ENCODE data around the gene SLC12A4.

Gene SLC12A4

DNA sequence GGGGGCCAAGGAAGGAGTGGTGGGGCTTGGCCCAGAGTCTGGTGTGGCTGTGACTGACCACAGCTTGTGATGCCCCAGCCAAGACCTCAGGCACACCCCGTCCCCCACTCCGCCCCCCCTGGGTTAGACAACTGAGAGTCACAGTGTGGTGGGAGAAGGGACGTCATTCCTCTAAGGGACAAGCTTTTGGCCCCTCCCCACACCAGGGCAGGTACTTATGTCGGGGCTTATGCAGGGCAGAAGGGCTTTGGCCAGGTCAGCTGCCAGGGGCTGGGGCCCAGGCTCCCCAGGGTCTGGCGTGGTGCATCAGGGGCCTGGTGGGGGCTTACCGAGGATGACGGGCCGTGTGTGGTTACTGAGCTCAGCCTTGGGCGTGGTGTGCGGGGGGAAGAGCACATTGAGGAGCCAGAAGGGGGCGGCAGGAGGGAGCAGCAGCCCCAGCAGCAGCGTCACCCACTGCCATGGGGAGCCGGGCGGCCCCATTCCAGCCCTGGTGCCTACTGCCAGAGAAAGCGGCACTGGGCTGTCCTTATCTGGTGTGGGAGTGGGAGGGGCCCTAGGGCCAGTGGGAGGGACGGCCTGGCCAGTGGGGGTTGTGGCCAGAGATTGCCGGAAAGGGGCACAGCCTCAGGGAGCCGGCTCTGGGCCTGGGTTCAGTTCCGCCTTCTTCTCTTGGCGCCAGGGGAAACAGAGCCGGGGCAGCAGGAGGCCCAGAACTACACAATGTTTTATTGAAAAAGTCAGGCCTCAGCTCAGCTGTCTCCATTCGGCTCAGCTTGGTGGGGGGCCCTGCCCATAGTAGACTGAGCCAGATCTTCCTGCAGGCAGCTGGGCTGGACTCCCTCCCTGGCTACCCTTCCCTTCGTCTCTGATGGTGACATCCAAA, 24.6 kb downstream of the SLC12A4 start, which contains the start of gene LCAT:
Gene LCAT (minus strand): TSS at position 502 of the 886 bp plus-strand sequence. CDS start 19 bp downstream, at position 483.
- in situ Hi-C loops (cut with MboI; ENCODE audit: low sequenced_read_pairs): no loop called here

DNA sequence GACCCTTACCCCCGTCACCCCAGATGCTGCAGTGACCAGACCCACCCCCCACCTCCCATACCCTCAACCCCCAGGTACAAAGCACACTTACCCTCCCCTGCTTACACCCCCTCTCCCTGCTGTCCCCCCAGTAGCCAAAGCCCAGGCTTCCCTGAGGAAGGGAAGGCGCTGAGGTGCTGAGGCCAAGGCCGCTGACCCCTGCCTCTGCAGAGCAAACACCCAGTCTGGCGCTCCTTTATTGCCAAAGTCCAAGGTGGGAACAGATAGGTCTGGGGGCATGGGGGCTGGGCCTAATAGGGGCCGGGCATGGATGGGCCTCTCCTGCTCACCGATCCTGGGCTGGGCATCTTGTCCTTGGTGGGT, 25.2 kb downstream of the SLC12A4 start:
- in situ Hi-C loops (cut with MboI; ENCODE audit: low sequenced_read_pairs): no loop called here

DNA sequence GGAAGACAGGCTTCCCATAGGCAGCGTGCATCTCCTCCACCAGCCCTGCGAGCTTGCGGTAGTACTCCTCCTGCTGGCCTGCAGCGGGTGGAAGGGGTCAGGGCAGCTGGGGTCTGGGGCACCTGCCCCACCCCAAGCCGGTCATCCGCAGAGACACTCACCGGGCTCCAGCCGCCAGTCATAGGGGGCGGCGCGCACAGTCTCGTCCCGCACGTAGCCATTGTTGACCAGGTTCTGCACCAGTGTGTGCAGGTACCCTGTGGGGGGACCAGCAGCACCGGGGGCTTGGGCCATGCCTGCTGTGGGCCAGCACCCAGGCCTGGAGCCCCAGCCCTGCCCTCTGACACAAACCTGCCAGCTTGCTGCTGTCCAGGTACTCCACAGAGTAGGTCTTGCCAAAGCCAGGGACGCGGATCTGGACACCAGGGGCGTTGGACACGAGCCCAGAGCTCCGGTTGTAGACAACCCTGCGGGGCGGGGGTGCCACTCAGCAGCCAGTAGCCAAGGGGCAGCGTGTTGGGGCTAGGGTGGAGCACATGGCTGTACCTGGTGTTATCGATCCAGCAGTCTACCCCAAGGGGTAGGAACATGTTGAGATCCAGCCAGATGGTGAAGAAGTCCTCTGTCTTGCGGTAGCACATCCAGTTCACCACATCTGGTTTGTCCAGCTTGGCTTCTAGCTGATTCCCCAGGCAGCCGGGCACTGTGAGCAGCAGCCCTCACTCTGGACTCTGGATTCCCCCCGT, 25.8 kb downstream of the SLC12A4 start:
- in situ Hi-C loops (cut with MboI; ENCODE audit: low sequenced_read_pairs): no loop called here

DNA sequence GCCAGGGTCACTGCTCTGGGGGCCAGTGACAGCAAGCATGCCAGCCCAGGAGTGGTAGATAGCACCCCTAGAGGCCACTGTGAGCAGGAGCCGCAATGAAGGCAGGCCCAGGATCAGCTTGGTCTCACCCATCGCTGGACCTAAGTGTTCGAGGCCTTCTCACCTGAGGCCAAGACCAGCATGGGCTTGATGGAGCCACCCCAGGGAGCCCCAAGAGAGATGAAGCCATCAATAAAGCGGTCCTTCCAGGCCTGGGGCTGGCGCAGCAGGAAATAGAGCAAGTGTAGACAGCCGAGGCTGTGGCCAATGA, 26.3 kb downstream of the SLC12A4 start:
- in situ Hi-C loops (cut with MboI; ENCODE audit: low sequenced_read_pairs): no loop called here

DNA sequence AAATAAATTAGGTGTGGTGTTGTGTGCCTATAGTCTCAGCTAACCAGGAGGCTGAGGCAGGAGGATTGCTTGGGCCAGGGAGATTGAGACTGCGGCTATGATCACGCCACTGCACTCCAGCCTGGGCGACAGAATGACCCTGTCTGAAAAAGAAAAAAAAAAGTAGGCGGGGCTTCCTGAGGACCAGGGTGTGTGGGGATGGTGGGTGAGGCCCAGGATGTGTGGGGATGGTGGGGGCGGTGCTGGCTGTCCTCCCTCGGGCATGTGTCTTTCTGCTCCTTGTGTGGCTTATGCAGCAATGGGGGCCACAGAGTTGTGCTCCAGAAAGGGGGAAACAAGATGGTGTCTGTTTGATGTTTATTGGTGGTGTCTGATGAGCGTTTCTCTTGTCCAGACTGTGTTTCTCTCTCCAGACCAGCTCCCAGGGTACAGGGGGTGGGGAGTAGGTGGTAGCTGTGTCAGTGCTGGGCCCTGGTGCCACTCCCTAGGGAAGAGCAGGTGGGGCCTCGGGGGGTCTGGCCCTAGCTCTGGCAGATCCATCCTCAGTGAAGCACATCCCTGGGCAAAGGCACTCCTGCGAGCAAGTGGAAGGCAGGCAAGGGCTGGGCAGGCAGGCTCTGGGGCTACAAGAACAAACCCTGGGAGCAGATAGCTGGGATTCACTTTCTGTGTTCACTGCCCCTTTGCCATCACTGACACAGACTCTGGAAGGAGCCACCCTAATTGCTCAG, 26.8 kb downstream of the SLC12A4 start:
- in situ Hi-C loops (cut with MboI; ENCODE audit: low sequenced_read_pairs): no loop called here

DNA sequence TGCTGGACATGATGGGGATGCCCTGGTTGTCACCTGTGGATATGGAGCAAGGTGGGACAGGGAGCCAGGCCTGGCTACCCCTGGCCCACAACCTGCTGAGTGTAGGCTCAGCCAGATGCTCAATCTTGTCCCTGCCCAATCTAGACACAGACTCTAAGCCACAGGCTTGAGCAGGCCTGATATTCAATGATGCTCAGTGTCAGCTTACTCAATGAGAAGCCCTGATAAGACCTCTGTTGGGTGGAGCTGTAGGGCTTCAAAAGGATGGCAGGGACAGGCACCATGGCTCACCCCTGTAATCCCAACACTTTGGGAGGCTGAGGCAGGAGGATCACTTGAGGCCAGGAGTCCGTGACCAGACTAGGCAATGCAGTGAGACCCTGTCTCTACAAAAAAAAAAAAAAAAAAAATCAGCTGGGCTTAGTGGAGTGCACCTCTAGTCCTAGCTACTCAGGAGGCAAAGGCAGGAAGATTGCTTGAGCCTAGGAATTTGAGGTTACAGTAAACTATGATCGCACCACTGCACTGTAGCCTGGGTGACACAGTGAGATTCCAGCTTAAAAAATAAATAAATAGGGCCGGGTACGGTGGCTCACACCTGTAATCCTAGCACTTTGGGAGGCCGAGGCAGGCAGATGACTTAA, 27.9 kb downstream of the SLC12A4 start:
- in situ Hi-C loops (cut with MboI; ENCODE audit: low sequenced_read_pairs): no loop called here

DNA sequence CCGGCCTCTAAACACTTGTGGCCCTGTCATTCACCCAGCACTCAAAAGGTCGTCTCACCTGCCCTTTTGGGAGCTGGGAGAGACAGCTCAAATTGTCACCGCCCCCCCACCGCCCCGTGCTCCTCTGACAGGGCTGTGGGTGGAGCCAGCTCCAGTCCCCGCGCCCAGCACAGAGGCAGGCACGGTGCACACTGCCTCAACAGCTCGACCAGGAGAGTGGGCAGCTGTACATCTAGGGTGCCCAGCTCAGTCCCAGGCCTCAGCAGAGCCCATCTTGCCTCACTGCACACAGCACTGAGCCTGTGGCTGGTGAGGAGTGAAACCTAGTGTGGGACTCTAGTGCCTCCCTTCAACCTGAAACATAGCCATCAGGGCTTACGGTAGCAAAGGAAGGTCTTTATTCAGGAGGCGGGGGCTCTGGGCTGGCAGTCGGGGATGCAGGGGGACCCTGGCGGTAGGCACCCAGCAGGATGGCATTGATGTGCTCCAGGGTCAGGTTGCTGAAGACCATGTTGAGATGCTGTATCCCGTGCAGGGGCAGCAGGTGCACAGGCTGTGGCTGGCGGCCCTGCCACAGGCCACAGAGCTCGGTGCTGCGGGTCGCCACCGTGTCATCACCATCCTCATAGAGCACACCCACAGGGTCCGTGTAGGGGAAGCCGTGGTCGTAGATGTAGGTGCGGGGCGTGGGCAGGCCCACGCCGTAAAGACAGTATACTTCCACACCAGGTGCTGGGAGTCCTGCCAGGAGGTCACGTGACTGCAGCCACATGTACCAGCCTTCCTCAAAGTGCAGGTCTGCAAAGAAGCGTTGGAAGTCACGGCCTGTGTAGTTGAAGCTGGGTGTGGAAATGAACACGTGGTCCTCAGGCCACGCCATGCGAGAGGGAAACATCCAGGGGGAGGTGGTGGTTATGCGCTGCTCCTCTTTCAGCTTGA, 28.7 kb downstream of the SLC12A4 start:
- in situ Hi-C loops (cut with MboI; ENCODE audit: low sequenced_read_pairs): loop anchor here (10.0 kb wide), 1 partner anchor 55 kb away; the partner anchor contains the start of gene NRN1L

DNA sequence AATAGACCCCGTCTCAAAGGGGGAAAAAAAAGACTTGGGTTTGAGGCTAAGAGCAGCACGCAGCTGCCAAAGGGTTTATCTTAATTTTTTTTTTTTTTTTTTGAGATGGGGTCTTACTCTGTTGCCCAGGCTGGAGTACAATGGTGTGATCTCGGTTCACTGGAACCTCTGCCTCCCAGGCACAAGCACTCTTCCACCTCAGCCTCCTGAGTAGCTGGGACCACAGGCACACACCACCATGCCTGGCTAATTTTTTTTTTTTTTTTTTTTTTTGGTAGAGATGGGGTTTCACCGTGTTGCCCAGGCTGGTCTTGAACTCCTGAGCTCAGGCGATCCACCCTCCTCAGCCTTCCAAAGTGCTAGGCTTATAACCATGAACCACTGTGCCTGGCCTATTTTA, 30.7 kb downstream of the SLC12A4 start:
- in situ Hi-C loops (cut with MboI; ENCODE audit: low sequenced_read_pairs): loop anchor here (10.0 kb wide), 1 partner anchor 53 kb away; the partner anchor contains the start of gene NRN1L

DNA sequence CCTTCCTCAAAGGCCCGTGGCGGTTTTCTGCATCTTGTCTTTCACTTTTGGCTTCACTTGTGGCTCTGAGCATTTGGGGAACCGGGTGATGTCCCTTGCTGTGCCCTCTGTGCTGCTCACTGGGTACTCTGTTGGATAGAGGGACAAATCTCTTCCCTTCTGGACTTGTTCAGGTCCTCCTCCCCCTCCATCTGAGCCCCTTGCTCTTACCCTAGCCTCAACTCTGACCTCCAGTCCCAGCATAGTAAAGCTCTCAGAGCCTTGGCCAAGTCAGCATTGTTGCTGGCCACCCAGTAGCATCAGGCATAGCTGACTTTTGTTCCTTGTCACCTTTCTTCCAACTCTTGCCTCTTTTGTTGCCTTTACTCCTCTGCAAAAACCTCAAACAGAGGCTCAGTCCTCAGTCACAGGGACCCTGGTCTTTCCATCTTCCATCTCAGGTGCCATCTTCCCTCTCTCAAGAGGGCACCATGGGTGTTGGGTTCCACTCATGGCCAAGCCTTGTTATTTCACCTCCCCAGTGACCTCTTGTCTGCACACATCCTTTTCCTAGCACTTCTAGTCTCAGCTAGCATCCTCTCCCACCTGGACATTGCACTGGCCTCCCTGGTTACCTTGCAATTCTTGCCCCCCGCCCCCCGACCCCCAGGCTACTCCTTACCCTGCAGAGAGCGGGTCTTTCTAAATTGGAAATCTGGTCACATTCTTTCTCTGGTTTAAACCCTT, 31.4 kb downstream of the SLC12A4 start:
- in situ Hi-C loops (cut with MboI; ENCODE audit: low sequenced_read_pairs): loop anchor here (10.0 kb wide), 1 partner anchor 52 kb away; the partner anchor contains the start of gene NRN1L

DNA sequence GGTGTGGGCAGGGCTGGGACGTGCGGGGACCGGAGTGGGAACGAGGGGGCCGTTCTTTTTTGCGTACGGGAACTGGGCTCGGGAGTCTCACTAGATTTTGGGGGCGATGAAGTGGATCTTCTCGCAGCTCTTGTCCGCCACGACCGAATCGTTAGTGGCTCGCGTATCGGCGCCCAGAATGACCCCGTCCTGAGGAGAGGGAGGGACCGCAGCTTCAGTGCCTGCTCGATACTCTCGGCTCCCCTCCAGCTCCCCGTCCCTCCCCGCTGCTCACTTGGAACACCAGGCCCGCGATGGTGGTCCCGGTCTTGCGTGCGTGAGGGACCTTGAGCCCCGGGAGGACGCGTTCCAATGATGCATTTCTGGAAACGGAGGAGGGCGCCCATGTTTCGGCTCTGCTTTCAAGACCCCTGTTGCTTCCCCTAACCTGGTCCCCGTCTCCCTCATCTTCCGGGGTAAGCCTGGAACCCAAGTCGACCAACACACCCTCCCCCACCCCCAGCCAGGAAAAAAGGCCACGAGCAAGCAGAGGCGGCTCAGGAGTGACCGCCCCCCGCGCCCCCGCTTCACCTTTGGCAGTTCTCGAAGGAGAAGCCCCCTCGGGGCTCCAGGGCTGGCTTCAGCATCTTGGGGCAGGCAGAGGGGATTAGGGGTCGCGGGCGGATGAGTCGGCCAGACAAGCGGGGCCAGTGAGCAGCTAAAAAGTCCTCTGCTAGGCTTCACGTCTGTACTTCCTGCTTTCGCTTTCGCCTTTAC, 32.1 kb downstream of the SLC12A4 start, which contains the start of gene PSMB10:
Gene PSMB10 (minus strand): TSS at position 727 of the 756 bp plus-strand sequence. CDS start 101 bp downstream, at position 626.
- in situ Hi-C loops (cut with MboI; ENCODE audit: low sequenced_read_pairs): loop anchor here (10.0 kb wide), 1 partner anchor 52 kb away; the partner anchor contains the start of gene NRN1L

DNA sequence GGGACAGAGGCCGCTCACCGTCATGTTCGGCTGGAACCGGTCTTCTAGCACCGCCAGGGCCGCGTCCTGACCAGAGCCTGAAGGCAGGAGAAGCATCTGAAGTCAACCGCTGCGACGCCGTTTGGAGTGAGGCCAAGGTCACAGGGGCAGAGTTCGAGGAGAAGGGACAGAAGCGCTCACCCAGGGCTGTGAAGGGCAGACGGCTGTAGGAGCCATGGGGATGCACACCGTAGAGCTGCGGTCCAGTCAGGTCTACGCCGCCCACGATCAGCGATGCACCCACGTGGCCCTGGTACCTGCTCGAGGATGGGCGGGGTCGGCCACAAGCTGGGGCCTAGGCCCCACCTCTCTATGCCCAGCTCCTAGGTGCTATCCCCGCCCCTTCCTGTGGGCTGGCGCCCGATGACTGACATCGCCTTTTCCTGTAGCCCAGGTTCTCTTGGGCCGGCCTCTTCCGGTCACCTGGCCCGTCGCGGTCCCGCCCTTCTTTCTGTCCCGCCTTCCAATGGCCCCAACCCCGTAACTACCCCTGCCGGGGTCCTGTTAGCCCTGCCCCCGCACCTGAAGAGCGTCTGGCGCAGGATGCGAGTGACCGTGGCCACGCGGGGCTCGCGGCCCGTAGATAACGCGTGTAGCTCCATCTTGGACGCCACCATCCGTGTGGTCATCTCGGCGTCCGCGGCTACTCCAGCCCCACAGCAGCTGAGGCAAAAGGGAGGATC, 32.9 kb downstream of the SLC12A4 start:
- in situ Hi-C loops (cut with MboI; ENCODE audit: low sequenced_read_pairs): loop anchor here (10.0 kb wide), 1 partner anchor 51 kb away; the partner anchor contains the start of gene NRN1L

DNA sequence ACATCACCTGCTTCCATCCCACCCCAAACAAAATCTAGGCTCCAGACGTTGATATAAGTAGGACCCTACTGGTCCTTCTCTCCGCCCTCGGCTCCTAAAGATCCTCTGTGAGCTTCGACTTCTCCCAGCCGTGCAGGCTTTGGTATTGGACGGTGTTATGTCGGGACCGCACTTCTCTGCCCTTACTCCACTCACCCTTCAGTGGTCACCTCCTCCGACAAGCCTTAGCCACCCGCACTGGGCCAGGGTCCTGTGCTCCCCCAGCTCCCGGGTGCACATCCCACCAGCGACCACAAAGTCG, 33.4 kb downstream of the SLC12A4 start:
- in situ Hi-C loops (cut with MboI; ENCODE audit: low sequenced_read_pairs): loop anchor here (10.0 kb wide), 1 partner anchor 50 kb away; the partner anchor contains the start of gene NRN1L

DNA sequence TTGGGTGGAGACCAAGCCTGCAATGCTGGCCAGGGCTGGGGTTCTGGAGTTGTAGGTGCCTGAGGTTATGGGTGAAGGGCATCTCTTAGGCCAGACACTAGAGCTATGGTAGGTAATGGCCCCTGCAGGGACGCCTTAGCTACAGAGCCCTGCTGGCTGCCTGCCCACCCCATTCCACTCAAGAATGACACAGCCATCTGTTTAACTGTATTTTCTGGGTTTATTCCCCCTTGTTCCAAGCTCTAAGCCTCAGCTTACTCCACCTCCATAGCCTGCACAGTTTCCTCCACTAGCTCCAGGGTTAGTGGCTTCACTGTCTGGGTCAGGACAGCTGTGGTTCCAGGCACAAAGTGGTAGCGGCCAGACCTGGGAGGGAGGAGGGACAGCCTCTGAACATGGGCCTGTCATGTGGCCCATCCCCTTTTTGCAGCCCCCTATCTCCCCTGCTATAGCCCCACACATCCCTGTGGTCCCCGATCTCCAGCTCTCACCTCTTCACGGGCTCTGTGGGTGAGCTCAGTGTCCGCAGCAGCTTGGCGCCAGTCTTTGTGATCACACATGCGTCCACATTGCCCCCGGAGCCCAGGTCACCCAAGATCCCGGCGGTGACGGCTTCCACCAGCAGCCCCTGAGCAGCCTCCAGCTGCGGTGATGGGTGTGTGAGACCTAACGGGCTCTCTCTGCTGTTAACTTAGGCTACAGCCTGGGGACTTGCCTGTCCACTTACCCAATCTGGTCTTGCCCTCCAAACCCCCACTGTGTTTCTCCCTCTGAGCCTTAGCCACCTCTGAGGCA, 33.9 kb downstream of the SLC12A4 start:
- in situ Hi-C loops (cut with MboI; ENCODE audit: low sequenced_read_pairs): loop anchor here (10.0 kb wide), 1 partner anchor 50 kb away; the partner anchor contains the start of gene NRN1L

DNA sequence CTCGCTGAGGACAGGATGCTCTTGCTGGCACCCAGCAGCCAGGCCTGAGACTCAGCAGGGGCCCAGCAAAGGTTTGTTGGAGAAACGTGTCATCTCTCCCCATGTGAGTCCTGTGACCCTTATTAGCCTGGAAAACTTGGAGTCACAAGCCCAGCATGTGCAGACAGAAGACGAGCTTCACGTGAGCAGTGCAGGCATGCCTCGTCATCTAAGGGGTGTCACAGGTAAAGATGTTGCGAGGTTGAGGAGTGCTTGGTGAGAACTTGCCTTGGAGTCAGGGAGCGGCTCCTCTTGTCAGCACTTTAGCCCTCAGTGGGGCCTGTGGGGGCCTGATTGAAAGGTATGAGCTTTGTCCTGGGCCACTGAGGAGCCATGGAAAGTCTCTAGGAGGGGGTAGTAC, 34.6 kb downstream of the SLC12A4 start:
- in situ Hi-C loops (cut with MboI; ENCODE audit: low sequenced_read_pairs): loop anchor here (10.0 kb wide), 1 partner anchor 49 kb away; the partner anchor contains the start of gene NRN1L

DNA sequence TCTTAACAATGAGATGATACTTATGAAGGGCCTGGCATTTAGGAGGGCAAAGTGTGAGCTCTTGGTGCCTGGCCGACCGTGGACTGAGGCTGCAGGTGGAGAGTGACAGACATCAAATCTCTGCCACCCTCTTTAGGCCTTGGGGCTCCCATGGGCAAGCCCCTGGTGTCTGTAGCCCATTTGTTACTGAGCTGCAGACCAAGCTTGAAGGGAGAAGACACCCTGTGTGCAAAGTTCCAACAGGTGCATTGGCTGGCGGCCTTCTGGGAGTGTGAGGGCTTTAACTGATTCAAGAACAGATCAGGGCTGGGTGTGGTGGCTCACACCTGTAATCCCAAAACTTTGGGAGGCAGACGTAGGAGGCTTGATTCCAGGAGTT, 36.0 kb downstream of the SLC12A4 start:
- in situ Hi-C loops (cut with MboI; ENCODE audit: low sequenced_read_pairs): loop anchor here (10.0 kb wide), 1 partner anchor 48 kb away; the partner anchor contains the start of gene NRN1L

DNA sequence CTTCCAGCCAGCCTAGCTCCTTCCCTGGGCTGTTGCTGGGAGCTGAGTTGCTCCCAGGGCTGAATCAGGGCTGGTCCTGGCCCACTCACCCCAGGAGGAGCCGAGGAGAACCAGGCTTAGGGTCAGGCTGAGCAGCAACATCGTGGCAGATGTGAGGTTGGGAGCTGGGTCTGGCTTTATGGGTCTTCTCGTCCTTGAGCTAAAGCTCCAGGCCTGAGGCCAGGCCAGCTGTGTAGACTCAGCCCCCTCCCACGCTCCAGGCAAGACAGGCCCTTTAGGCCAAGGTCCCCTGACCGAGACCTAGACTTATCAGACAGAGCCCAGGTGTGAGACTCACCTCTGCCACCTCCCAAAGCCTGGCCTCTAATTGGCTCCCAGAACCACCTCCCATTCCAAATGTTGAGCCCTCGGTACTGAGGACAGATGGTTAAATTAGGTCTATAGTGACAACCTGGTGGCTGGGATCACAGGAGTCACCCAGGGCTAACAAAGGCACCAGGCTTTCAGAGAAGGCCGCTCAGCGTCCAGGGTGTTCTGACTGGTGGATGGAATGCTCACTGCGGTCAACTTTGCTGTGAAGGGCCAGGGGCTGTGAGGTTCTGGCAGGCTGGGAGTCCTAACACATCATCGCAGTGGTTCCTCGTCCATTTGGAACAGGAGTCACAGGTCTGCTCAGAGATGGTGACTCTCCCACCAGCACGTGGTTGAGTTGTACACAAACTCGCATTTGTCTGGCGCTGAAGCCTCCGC, 36.5 kb downstream of the SLC12A4 start, which contains the start of gene CTRL:
Gene CTRL (minus strand): TSS at position 151 of the 750 bp plus-strand sequence. CDS start 10 bp downstream, at position 141.
- in situ Hi-C loops (cut with MboI; ENCODE audit: low sequenced_read_pairs): loop anchor here (10.0 kb wide), 1 partner anchor 47 kb away; the partner anchor contains the start of gene NRN1L
